H1 (cell line): Measurements from ENCODE around the gene S100G. TPM values are rescaled to one million over a fixed set of nuclear protein-coding genes. Genes with fewer than 3 reads are reported as not detected.

Source experiments
- CTCF ChIA-PET: fragments of 300-600 bp; sonication (Branson Sonifier 250); formaldehyde crosslinking; loops from one replicate; lab custom pipeline; 2021; ENCODE audit not compliant: partially characterized antibody; lab: Charles Lee
- POLR2A ChIA-PET: fragments of 300-600 bp; sonication (Branson Sonifier 250); formaldehyde crosslinking; loops from one replicate; lab custom pipeline; 2021; ENCODE audit warnings: inconsistent platforms; ENCODE audit not compliant: partially characterized antibody; lab: Charles Lee
- DNase-seq, 2 experiments: peaks; one replicate each; pipeline versions ENCODE4 v3.0.0 to v3.0.0-alpha.2; 2010 to 2022; ENCODE audit warnings: low spot score in 2 of 2, low read depth in 1 of 2, mixed read lengths in 1 of 2
- FAIRE-seq: peaks from 2 replicates; lab custom pipeline; 2011; peaks lifted over from hg19 to GRCh38; lab: Jason Lieb, UNC
- H2AFZ ChIP-seq: 2 replicates; pipeline ENCODE4 v1.8.1; 2012; ENCODE audit warnings: low read length, inconsistent platforms
- H2AK5ac ChIP-seq: 2 replicates; pipeline ENCODE4 v1.6.1; 2013; ENCODE audit warnings: low read depth, low read length
- H2BK120ac ChIP-seq: replicated peaks from 2 replicates; pipeline ENCODE3; 2013; ENCODE audit warnings: low read depth, low read length, inconsistent platforms
- H2BK12ac ChIP-seq: 2 replicates; pipeline ENCODE4 v1.6.1; 2013; ENCODE audit warnings: low read depth, low read length
- H2BK15ac ChIP-seq: 2 replicates; pipeline ENCODE4 v1.6.1; 2013; ENCODE audit warnings: low read length
- H2BK20ac ChIP-seq: 2 replicates; pipeline ENCODE4 v1.6.1; 2013; ENCODE audit warnings: low read length
- H2BK5ac ChIP-seq: 2 replicates; pipeline ENCODE4 v1.6.1; 2013; ENCODE audit warnings: low read depth, low read length
- H3K14ac ChIP-seq: 2 replicates; pipeline ENCODE4 v1.6.1; 2013; ENCODE audit warnings: inconsistent platforms; ENCODE audit not compliant: insufficient read length
- H3K18ac ChIP-seq: 2 replicates; pipeline ENCODE4 v1.6.1; 2013; ENCODE audit warnings: low read length; ENCODE audit errors: extremely low read depth
- H3K23ac ChIP-seq: 2 replicates; pipeline ENCODE4 v1.6.1; 2013; ENCODE audit warnings: inconsistent platforms; ENCODE audit not compliant: insufficient read length
- H3K23me2 ChIP-seq: 2 replicates; pipeline ENCODE4 v1.6.1; 2013; ENCODE audit warnings: low read depth, low read length
- H3K27ac ChIP-seq: 2 replicates; pipeline ENCODE4 v1.6.1; 2011; ENCODE audit warnings: low read depth, low read length, inconsistent platforms
- H3K27me3 ChIP-seq, 4 experiments: replicated peaks in 1 of 4; 1 replicate in 1 of 4; 2 replicates in 3 of 4; pipeline versions ENCODE4 v1.6.1 to v1.8.1; 2011 to 2013; ENCODE audit warnings: low read length in 3 of 4, mild to moderate bottlenecking in 3 of 4, inconsistent platforms in 2 of 4, mixed read lengths in 2 of 4, moderate library complexity in 1 of 4; ENCODE audit not compliant: control insufficient read depth in 3 of 4, insufficient read depth in 3 of 4; ENCODE audit errors: extremely low read depth in 1 of 4
- H3K36me3 ChIP-seq, 4 experiments: 2 replicates each; pipeline versions ENCODE4 v1.6.1 to v1.8.1; 2011 to 2013; ENCODE audit warnings: mild to moderate bottlenecking in 4 of 4, low read length in 3 of 4, moderate library complexity in 2 of 4, control low read depth in 1 of 4, inconsistent platforms in 1 of 4; ENCODE audit not compliant: insufficient read depth in 4 of 4, control insufficient read depth in 2 of 4
- H3K4ac ChIP-seq: replicated peaks from 2 replicates; pipeline ENCODE3; 2013; ENCODE audit warnings: low read length, low read depth, mixed read lengths, inconsistent platforms; ENCODE audit not compliant: insufficient read length
- H3K4me1 ChIP-seq, 4 experiments: replicated peaks in 1 of 4; 1 replicate in 1 of 4; 2 replicates in 3 of 4; pipeline versions ENCODE4 v1.6.1 to v1.8.1; 2011 to 2013; ENCODE audit warnings: low read length in 3 of 4, inconsistent platforms in 2 of 4, mixed read lengths in 1 of 4; ENCODE audit not compliant: insufficient read depth in 4 of 4, control insufficient read depth in 3 of 4
- H3K4me2 ChIP-seq, 2 experiments: 2 replicates each; pipeline versions ENCODE4 v1.6.1 to v1.8.1; 2011 to 2013; ENCODE audit warnings: low read depth in 2 of 2, low read length in 2 of 2, control low read depth in 1 of 2, inconsistent platforms in 1 of 2, mild to moderate bottlenecking in 1 of 2; ENCODE audit not compliant: insufficient read depth in 1 of 2
- H3K4me3 ChIP-seq, 4 experiments: fragments of 200-600, 300-600 bp in 1 of 4; sonication (generic), shearing (Covaris generic), sonication (Bioruptor Twin) in 1 of 4; 2 replicates each; pipeline versions ENCODE4 v1.5.1 to v1.8.1; 2011 to 2016; ENCODE audit warnings: low read length in 4 of 4, low read depth in 3 of 4, control low read depth in 2 of 4, inconsistent platforms in 2 of 4, mild to moderate bottlenecking in 2 of 4, mixed read lengths in 1 of 4, moderate library complexity in 1 of 4; ENCODE audit not compliant: insufficient read depth in 2 of 4; ENCODE audit errors: extremely low read depth in 1 of 4
- H3K56ac ChIP-seq: replicated peaks from 2 replicates; pipeline ENCODE3; 2013; ENCODE audit warnings: low read depth, mild to moderate bottlenecking, mixed read lengths, low read length, inconsistent platforms; ENCODE audit not compliant: insufficient read length
- H3K79me1 ChIP-seq: 2 replicates; pipeline ENCODE4 v1.6.1; 2013; ENCODE audit warnings: low read depth, low read length, control low read depth
- H3K79me2 ChIP-seq, 2 experiments: 2 replicates each; pipeline versions ENCODE4 v1.6.1 to v1.8.1; 2012 to 2013; ENCODE audit warnings: low read length in 2 of 2, mild to moderate bottlenecking in 2 of 2, inconsistent platforms in 1 of 2; ENCODE audit not compliant: insufficient read depth in 2 of 2, control insufficient read depth in 1 of 2
- H3K9ac ChIP-seq, 4 experiments: replicated peaks in 1 of 4; 1 replicate in 1 of 4; 2 replicates in 3 of 4; pipeline versions ENCODE4 v1.6.1 to v1.8.1; 2011 to 2013; ENCODE audit warnings: low read depth in 3 of 4, low read length in 3 of 4, control low read depth in 2 of 4, mild to moderate bottlenecking in 2 of 4, moderate library complexity in 2 of 4, inconsistent platforms in 1 of 4; ENCODE audit errors: extremely low read depth in 1 of 4
- H3K9me3 ChIP-seq, 2 experiments: 2 replicates each; pipeline versions ENCODE4 v1.6.1 to v1.8.1; 2012 to 2013; ENCODE audit warnings: mild to moderate bottlenecking in 2 of 2, moderate library complexity in 2 of 2, control low read depth in 1 of 2, inconsistent platforms in 1 of 2, low read depth in 1 of 2, low read length in 1 of 2, mixed read lengths in 1 of 2; ENCODE audit not compliant: insufficient read depth in 2 of 2
- H4K20me1 ChIP-seq, 2 experiments: replicated peaks in 1 of 2; 2 replicates each; pipeline versions ENCODE3 to v1.8.1; 2011 to 2013; ENCODE audit warnings: inconsistent platforms in 2 of 2, low read length in 2 of 2, mild to moderate bottlenecking in 1 of 2; ENCODE audit not compliant: insufficient read depth in 2 of 2, control insufficient read depth in 1 of 2
- H4K5ac ChIP-seq: 2 replicates; pipeline ENCODE4 v1.6.1; 2013; ENCODE audit warnings: low read length, low read depth, mixed read lengths, inconsistent platforms; ENCODE audit not compliant: insufficient read length
- H4K8ac ChIP-seq: 2 replicates; pipeline ENCODE4 v1.8.0; 2013; ENCODE audit warnings: mild to moderate bottlenecking, moderate library complexity, low read length, inconsistent platforms; ENCODE audit not compliant: insufficient read depth; ENCODE audit errors: extremely low read depth
- H4K91ac ChIP-seq: replicated peaks from 2 replicates; pipeline ENCODE3; 2013; ENCODE audit warnings: low read length, mixed read lengths, inconsistent platforms; ENCODE audit not compliant: insufficient read length
- RAD21 ChIP-seq, 2 experiments: IDR thresholded peaks in 1 of 2; conservative IDR thresholded peaks in 1 of 2; 2 replicates each; pipeline ENCODE4 v1.6.1; 2011; ENCODE audit warnings: low read depth in 2 of 2, low read length in 2 of 2, improper control_type of control experiment in 1 of 2, inconsistent platforms in 1 of 2, mild to moderate bottlenecking in 1 of 2, moderate library complexity in 1 of 2
- YY1 ChIP-seq: IDR thresholded peaks from 2 replicates; pipeline ENCODE4 v1.6.1; 2011; ENCODE audit warnings: low read depth, mild to moderate bottlenecking, low read length
- WGBS, 2 experiments: shearing (Covaris generic) in 1 of 2; methylation state at CpG; one replicate each; pipeline versions ENCODE4 v1.1.6 to v1.1.7; 2013 to 2015; ENCODE audit warnings: low lambda C conversion rate in 2 of 2, mixed read lengths in 2 of 2, inconsistent platforms in 1 of 2, low coverage in 1 of 2, missing lambda C conversion rate in 1 of 2; ENCODE audit not compliant: insufficient replicate concordance in 2 of 2, insufficient coverage in 1 of 2, insufficient read length in 1 of 2; ENCODE audit errors: extremely low coverage in 1 of 2, missing lambda C conversion rate in 1 of 2; 5-methylcytosine and 5-hydroxymethylcytosine counted together
- polyA plus RNA-seq, 7 experiments: library from polyadenylated mRNA; depleted of rRNA in 3 of 7; stranded (reverse) in 5 of 7; unstranded in 2 of 7; fragments of >200 nt in 5 of 7; fragments of 200-250 nt in 2 of 7; gene quantifications; 1 replicate in 5 of 7; 2 replicates in 1 of 7; 4 replicates in 1 of 7; pipeline versions ENCODE4 v1.2.1 to v1.2.3, GENCODE V29; 2011 to 2013; ENCODE audit warnings: missing spikeins in 2 of 7, mixed read lengths in 2 of 7
- total RNA-seq: library from RNA; stranded (reverse); fragmentation: NEBNext Ultra II Directional; extraction: Animal tissue kit (Norgen Biotek cat#: 25700); gene quantifications from 2 replicates; pipeline ENCODE4 v1.2.1, GENCODE V29; 2021

Gene S100G
- total and polyA plus RNA-seq, 2 of the 8 experiments (the other 6 are each of a cell fraction or from before 2014, with no cell fraction given), result not detected

DNA sequence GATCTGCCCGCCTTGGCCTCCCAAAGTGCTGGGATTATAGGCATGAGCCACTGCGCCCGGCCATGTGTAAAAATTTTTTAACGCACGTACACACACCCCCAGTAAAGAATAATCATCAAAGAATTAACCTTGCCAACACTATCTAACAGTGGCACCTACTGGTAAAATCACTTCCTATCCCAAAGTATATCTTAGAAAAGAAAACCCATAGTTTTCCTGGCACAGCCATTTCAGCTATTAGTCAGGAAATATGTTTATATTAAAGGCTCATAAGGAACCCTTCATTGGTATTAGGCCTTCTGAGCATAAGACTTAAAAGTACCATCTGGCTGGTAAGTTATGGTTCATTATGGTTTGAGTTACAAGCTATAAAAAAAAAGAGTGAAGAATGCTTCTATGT lies 14.1 kb downstream of the S100G start:
- no peak overlapping the region for H3K14ac ChIP-seq
- no peaks in the 10 kb centered on the region for H3K79me2 ChIP-seq
- H3K79me1 ChIP-seq, result no peaks in the 10 kb centered on the region
- TF ChIP-seq RAD21 (IDR thresholded peaks at IDR 0.05 in 1 of 2, conservative IDR thresholded peaks at IDR 0.05 in 1 of 2; ENCODE audit: low read depth in 2 of 2, low read length in 2 of 2) (peak; percentile 10 to 20; a peak in 2 of 4 replicates), YY1 (no peak)
- H3K27ac ChIP-seq, result no peak overlapping the region
- H4K20me1 ChIP-seq, result no peaks in the 10 kb centered on the region
- no peak overlapping the region for H3K4me3 ChIP-seq
- H2AFZ ChIP-seq, result no peak overlapping the region
- no peak for DNase-seq
- H2BK120ac ChIP-seq, result no peak overlapping the region
- no peak overlapping the region for H2BK5ac ChIP-seq
- no peak overlapping the region for H3K56ac ChIP-seq
- H2BK20ac ChIP-seq, result no peak overlapping the region
- CTCF ChIA-PET, result interaction anchor here (0.9 to 1.6 kb wide), 11 partner anchors 9 to 452 kb away, joined by 3 to 8 read pairs (median 3); no protein-coding TSS in a partner anchor
- H3K4me2 ChIP-seq, result no peak overlapping the region
- FAIRE-seq, result no peak
- H3K18ac ChIP-seq, result no peak overlapping the region
- H3K23me2 ChIP-seq, result no peaks in the 10 kb centered on the region
- no peak overlapping the region for H4K5ac ChIP-seq
- H3K9ac ChIP-seq, result no peak overlapping the region
- no peak overlapping the region for H3K4ac ChIP-seq
- no peak overlapping the region for H4K8ac ChIP-seq
- no peak overlapping the region for H3K23ac ChIP-seq
- peaks cover 0 to 21% (median 3%) of the 10 kb centered on the region in 4 experiments; a peak in 4 of 8 replicates for H3K36me3 ChIP-seq
- no peaks in the 10 kb centered on the region for H3K9me3 ChIP-seq
- no peak overlapping the region for H2BK15ac ChIP-seq
- 90% methylated on average over 5 of the region's 5 CpGs; no CpG with 5 or more reads in 1 of the 2 experiments for WGBS, 2 experiments
- H2AK5ac ChIP-seq, result no peak overlapping the region
- no peak overlapping the region for H2BK12ac ChIP-seq
- no peaks in the 10 kb centered on the region for H3K27me3 ChIP-seq
- H3K4me1 ChIP-seq, result peaks cover 0 to 7% (median 0%) of the 10 kb centered on the region in 4 experiments; a peak in 1 of 7 replicates
- POLR2A ChIA-PET, result interaction anchor here (0.6 kb wide), 1 partner anchor 181 kb away, joined by 3 read pairs; no protein-coding TSS in a partner anchor
- H4K91ac ChIP-seq, result no peak overlapping the region
